Activated gamma-delta T cell treated with Interleukin-2 at 50 U/mL for 16 hours (primary cell): ENCODE data around the gene TKT.
A peak's percentile ranks its signal among the peaks of the same experiment; 100 is the strongest.
"Not testable (repeated sequence)": the region's sequence is repeated elsewhere in the genome, so short reads cannot be mapped to it uniquely, and the experiment has no call there.

Experiments used
- DNase-seq: peaks from one replicate; pipeline ENCODE4 v3.0.0-alpha.2; 2020

Gene TKT

DNA sequence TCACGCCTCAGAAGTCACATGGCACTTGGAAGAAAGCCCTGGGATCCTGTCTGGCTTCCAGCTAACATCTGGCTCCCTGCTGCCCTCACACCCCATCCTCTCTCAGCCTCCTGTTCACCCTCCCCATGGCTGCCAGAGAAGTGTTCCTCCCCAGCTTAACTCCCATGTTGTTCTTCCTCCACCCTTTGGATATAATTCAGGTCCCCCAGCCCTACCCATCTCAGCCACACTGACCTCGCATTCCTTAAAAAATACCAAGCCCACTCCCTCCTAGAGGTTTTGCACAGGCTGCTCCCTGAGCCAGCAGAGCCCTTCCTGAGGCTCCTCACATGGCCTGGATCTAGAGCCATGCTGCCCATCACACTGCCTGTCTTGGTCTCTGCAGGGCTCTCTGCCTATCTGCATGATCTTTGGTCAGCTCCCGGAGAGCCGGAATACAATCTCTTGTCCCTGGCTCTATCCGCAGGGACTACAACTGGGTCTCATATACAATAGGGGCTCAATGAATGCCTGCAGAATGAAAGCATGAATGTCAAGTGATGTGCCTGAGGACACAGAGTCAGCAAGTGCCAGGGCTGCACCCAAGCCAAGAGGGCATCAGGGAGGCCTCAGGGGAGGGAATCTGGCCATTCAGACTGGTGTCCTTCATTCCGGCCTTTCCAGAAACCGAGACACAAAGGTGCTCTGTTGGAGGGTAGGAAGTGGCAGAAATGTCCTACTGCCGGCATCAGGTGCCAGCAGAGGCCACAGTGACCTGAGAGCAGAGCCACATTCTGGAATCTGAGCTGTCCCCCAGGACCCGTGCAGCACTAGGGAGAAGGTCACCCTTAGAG lies 3.8 kb upstream of the TKT start:
- DNase-seq, result no peak

DNA sequence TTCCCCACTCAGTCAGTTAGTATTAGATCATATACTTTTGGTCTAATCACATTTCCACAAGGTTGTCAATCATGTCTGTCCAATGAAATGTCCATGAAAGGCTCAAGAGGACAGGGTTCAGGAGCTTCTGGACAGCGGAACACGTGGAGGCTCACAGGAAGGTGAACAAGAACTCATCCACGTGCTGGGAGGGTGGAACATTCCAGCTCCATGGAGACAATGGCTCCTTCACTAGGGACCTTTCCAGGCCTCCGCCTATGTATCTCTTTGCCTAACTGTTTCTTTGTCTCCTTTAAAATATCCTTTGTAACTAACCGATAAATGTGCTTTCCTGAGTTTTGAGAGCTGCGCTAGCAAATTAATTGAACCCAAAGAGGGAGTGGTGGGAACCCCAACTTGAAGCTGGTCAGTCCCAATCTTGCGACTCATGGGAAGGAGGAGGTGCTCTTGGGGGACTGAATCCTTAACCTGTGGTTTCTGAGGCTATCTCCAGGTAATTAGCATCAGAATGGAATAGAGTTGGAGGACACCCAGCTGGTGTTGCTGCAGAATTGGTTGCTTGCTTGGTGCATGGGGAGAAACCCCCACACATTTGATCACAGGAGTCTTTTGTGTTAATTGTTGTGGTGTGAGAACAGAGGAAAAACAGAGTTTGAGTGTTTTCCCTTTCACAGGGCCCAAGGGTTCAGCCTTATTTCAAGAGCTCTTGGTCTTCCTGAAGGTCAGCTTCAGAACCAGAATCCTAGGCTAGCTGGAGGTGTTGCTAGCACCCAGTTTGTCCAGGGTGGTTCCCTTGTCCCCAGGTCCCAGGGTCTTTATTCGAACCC lies 3.0 kb upstream of the TKT start:
- DNase-seq, result no peak

DNA sequence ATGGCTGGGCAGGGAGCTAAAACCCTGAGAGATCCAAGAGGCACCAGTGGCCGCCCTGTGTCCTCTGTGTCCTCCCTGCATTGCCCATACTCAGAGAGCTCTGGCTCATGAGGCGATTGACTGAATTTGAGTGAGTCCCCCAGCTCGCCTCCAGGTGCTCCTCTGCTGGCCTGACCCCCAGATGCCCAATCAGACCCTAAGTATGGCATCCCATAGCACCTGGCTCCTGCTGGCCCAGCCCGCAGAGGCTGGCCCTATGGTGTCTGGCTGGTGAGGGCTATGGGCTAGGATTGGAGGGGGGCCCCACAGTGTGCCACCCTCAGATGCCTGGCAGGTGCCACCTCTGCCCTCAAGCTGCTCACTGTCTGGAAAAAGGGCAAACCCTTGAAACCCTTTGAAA lies 1.6 kb upstream of the TKT start:
- DNase-seq, result no peak

DNA sequence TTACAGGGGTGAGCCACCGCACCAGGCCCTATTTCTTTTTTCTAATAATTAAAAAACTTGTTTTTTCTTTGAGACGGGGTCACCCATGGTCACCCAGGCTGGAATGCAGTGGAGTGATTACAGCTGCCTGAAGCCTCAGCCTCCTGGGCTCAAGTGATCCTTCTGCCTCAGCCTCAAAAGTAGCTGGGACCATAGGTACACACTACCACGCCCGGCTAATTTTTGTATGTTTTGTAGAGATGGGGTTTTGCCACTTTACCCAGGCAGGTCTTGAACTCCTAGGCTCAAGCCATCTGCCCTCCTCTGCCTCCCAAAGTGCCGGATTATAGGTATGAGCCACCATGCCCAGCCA lies 858 bp upstream of the TKT start:
- no peak for DNase-seq

DNA sequence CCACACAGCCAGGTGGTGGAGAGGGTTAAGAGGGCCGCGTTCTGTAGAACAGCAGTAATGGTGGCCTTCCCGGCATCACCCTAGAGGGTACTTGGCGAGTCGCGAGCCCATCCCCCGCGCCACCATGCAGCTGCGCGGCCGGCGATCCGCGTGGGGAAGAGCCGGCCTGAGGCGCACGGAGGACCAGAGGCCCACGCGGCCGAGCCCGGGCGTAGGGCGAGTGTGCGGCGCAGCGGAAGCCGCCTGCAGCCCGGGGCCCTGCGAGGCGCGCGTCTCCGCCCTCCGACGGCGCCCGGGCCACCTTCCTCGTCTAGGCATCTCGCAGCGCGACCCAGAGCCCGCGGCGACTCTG lies 423 bp downstream of the TKT start:
- peak; percentile 25 for DNase-seq

DNA sequence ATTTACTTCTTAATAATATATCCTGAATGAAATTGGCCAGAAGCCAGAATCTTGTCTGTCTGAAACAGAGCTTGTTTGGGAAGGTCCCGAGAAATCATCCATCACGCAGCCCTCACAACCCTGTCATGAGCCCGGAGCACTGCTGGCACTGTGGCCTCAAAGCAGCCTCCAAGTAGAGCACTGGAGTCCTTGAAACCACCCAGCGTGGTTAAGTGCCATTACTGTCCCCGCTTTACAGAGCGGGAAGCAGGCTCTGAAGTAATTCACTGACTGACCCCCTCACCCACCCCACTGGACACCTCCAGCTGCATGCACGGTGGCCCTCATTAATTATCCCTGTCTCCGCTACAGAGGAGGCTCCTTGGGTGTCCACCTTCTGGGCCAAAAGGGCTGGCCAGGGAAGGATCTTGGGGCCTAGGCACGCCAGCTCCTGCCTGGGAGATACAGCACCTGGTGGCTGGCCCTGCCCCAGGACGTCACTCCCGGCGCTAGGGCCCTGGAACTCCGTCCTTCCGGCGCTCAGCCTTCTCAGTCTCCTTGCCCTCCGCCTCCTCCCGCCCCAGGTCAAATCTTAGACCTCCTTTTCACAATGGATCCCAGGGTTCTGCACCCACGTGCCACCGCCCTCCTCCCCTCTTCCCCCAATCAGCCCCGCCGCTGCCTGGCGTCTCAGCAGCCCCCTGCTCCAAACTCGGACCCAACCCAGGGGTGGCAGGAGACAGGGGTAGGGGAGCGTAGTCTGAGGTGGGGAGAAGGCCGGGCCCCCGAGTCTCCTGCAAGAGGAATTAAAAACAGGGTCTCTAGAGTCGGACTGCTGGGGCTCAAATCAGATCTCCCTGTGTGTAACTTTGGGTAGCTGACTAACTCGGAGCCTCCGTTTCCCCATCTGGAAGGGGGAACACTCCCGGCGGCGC lies 1.1 kb downstream of the TKT start:
- DNase-seq, result peak; percentile 44

DNA sequence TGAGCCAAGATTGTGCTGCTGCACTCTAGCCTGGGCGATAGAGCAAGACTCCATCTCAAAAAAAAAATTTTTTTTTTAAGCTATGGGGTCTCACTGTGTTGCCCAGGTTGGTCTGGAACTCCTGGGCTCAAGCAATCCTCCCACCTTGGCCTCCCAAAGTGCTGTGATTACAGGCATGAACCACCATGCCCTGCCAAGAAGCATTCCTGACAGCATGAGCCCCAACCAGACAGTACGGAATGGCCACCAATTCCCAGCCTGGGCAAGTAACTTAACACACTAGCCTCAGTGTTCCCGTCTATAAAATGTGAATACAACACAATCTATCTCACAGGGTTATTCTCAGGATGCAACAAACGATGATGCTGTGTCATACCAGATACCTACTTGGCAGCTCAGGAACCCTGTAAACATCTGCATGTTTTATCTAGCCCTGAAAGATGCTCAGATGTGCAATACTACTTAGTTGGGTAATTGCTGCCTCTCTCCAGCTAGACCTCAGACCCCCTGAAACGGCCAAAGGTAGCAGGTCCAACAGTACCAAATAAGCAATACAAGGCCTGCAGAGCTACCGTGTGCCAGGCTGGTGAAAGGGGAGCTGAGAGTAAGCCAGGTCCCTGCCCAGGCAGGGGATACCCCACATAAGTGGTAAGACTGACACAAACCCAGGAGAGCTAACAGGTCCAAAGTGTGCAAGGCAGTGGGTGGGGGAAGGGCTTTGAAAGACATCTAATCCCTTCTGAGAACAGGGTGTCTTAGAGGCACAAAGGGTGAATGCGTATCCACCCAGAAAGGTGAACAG lies 1.9 kb downstream of the TKT start:
- no peak for DNase-seq

DNA sequence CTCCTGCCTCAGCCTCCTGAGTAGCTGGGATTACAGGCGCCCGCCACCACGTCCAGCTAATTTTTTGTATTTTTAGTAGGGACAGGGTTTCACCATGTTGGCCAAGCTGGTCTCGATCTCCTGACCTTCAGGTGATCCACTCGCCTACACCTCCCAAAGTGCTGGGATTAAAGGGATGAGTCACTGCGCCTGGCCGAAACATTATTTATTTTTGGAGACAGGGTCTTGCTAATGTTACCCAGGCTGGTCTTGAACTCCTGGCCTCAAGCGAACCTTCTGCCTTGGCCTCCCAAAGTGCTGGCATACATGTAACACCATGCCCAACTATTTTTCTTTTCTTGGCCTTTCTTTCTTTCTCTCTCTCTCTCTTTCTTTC lies 2.9 kb downstream of the TKT start:
- not testable (repeated sequence) for DNase-seq

DNA sequence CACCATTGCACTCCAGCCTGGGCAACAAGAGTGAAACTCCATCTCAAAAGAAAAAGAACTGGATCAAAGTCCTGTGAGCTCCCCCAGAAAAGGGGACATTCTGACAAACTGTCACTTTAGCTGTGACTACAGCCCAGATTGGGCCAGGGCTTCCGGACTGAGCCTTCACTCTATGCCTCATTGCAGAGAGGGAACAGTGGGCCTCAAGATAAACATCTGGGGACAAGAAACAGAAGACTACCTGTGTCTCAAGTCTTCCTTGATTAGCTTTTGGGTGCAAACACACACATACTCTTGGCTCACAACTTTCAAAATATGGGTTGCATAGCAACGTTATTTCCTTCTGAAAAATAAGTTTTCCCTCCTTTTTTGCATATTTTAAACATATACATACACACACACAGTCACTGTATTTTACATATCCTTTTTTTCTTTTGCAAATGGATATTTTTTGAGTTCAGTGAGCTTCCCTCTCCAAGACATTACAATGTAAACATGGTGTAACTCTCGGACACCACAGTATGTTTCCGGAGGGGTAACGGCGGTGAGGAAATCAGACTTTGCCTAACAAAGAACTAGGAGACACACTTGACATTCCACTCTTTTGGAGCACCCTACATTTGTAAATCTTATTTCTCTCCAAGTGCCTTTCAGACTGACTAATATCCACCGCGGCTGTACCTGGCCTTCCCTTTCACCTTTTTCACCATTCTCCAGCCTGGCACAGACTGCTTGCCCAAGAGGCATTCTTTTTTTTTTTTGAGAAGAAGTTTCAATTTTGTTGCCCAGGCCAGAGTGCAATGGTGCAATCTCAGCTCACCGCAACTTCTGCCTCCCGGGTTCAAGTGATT lies 3.5 kb downstream of the TKT start:
- DNase-seq, result no peak

DNA sequence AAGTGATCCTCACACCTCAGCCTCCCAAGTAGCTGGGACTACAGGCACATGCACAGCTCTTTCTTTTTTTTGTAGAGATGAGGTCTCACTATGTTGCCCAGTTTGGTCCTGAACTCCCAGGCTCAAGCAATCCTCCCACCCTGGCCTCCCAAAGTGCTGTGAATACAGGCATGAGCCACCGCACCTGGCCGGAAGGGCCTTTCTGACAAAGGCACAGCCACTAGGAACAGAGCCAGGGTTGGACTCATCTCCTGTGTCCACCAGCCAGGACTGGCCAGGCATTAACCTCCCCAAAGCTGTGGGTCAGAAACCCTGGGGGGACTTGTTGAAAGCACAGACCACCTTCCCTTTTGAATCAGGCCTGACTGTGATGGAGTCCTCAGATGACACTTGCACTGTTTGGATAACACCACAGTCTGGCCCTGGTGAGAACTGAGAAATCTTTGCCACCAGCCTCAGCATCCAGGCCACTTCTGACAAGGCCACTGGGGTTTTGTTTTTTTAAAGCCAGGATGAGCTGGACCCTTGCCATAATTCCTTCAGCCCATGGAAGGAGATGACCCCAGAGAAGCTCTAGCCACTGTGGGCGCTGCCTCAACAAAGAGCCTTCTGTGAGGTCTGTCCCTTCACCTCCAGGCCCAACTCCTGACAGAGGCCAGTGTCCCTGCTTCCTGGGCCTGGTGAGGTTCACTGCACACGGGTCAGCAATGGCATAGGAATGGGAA lies 4.8 kb downstream of the TKT start:
- no peak for DNase-seq

DNA sequence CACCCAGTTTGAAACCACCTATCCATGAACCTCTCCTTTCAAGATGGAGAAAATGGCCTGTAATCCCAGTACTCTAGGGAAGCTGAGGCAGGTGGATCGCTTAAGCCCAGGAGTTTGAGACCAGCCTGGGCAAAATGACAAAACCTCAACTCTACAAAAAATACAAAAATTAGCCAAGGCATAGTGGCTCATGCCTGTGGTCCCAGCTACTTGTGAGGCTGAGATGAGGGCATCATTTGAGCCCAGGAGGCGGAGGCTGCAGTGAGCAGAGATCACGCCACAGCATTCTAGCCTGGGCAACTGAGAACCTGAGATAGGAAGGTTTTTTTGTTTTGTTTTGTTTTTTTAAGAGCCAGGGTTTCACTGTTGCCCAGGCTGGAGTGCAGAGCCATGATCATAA lies 5.4 kb downstream of the TKT start:
- DNase-seq, result no peak

DNA sequence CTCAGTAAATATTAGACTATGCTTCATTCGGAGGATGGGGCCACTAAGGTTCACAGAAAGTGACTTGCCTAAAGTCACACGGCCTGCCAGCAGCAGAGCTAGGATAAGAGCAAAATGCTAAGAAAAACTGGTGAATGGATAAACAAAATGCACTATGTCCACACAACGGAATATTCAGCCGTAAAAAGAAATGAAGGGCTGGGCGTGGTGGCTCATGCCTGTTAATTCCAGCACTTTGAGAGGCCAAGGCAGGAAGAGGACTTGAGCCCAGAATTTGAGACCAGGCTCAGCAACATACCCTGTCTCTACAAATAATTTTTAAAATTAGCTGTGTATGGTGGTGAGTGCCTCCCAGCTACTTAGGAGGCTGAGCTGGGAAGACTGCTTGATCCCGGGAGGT lies 7.7 kb downstream of the TKT start:
- no peak for DNase-seq

DNA sequence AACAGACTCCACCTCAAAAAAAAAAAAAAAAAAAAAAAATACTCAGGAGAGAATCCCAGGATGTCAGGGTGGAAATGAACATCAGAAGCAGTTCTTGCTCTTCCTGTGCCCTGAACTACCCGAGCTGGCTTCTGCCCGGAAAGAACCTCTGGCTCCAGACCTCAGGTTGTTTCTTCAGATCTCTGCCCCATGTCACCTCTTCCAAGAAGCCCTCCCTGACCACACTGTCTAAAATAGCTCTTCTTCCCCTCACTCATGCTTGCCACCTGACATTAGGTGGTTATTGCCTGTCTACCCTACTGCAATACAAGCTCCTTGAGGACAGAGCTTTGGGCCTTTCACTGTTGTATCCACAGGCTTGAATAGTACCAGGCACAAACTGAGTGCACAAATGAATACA lies 8.2 kb downstream of the TKT start:
- no peak for DNase-seq

DNA sequence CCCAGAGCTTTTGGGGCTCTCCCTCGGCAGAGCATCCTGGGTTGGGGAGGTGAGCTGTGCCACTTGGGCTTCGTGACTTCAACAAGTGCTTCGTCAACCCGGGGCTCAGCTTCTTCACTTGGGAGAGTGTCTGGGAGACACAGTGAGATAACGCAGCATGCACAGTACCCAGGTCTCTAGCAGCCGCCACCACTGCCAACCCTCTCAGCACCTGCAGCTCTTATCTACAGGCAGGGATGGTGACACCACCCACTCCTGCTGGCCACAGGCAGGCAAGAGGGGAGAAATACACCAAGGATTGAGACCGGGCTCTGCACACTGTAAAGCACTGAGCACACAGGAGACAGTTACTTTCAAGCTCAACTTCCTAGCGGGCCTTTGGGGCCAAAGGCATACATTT lies 11.6 kb downstream of the TKT start:
- no peak for DNase-seq

DNA sequence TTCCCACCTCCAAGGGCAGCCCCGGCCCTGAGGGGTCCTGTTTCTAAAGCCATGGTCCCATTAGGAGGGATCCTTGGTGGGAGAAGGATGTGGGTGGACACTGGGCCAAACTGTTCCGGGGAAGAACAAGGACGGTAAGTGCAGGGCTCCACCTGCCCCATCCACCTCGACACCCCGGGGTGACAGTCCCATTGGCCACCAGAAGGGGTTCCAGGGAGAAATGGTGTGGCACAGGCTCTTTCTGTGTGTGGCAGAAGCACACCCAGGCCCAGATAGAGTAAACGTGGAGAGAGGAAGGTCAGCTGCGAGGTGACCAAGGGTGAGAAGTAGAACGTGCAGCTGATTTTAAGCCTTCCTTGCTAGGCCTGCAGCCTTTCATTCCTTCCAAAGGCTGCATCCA lies 12.0 kb downstream of the TKT start:
- DNase-seq, result no peak

DNA sequence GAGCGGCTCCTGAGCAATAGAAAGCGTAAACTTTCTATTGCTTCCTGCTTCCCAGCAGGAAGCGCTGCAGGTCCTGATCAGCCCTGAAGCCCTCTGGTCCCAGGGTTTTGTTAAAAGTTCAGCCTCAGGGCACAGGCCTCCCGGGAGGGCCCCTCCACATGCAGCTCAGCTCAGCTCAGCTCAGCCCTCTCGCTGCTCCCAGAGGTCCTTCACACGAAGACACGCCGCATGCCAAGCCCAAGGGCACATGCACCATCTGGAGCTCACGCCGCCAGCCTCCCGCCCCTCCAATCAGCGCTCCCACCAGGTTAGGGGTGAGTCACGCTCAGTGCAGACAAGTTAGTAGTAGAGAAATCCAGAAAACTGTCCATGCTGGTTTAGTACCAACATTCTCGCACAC lies 12.7 kb downstream of the TKT start:
- no peak for DNase-seq

DNA sequence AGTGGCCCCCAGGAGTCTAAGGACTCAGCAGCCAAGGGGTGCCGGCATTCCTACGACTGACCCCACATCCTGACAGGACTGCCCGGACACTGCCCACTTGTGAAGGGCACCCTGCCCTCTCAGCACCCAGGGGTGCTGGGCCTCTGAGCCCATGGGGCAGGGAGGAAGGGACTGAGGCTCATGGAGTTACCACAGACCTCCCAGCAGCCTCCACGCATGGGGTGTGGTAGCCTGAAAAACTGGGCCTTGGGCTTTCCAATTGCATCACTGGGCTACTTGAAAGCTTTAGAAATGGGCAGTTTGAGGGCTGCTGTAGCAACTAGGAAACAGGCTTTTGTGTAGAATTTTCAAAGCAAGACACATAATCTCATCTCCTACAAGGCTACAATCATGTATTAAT lies 13.2 kb downstream of the TKT start:
- no peak for DNase-seq

DNA sequence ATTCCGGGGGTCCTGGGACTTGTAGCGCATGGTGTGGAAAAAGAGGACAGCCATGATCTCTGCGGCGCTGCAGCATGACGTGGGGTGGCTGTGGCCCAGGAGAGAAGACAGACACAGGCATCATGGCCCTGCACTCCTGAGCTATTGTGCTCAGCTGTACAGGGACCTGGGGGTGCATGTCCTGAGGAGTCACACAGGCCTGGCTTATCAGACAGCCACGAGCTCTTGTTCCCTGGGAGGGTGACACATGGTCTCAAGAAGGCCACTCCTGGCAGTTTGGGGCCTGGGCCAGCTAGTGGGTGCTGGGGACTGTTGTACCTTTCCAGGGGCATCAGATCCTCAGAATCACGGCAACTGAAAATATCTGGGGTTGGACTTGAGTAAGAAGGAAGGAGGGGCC lies 13.7 kb downstream of the TKT start:
- no peak for DNase-seq

DNA sequence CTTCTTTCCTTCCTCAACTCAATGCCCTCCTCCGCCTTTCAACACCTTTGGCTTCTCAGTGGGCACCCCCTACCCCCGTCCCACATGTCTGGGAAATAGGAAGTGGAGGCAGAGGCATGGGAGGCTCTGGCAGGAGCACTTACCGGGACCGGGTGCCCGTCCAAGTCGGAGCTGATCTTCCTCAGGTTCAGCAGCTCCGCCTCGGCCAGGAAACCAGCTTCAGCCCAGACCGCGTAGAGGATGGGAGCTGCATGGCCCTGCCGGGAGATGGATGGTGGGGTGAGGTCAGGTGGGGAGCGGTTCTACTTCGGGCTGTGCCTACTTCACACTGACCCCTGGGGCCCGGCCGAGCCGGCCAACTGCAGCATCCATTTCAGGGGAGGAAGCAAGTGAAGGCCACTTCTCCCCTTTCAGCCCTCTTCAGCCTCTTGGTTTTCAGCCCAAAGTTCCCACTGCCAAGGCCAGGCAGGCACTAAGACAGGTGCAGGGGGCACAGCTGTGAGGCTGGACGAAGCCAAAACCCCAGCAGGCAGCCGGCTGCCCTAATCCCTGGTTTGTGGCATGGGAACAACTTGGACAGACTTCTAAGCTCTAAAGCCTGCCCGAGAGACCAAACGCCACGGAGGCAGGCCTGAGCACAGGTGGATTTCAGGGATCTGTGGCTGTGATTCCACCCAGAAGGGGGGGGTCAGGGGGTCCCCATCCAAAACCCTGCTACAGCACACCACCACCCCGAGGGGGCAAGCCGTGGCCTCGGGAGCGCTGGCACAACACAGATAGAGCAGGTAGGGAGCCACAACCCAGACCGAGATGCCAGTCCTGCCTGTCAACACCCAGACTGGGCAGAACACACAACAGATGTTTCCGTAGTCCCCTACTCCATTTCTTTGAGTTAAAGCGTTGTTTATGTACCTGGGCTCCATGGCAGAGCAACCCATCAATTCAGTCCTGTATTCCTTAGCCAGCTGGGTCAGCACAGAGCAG lies 14.5 kb downstream of the TKT start:
- DNase-seq, result no peak

DNA sequence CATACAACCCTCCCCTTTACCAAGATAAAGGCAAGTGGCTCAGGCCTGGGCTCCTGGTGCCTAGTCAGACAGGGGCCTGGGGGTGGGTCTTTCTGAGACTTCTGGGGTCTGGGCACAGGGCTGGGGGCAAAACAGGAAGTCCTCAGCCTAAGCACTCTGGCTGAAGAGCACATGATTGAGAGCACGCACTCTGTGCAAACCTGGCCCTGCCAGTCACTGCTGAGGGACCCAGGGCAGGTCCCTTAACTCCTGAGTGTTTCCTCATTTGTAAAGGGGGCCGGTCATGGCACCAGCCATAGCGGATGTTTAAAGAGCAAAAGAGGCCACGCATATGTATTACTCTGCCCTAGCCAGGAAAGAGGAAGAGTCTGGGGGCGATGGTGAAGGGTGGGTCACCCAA lies 16.0 kb downstream of the TKT start:
- no peak for DNase-seq
